NOMO-1 treated with DMSO at 0.1 percent for 48 hours (cell line): ENCODE data around the gene PLXNB1.

Experiments used
- DNase-seq: peaks from one replicate; lab custom pipeline; 2025; ENCODE audit not compliant: unreplicated experiment; lab: John Stamatoyannopoulos, UW

PLXNB1 gene

GRCh38 chr3:48435223-48435595, 5.3 kb upstream of the PLXNB1 start:
- DNase-seq = no peak

- DNase-seq = no peak
Observed at GRCh38 chr3:48434591-48435222, 4.8 kb upstream of the PLXNB1 start.

DNA sequence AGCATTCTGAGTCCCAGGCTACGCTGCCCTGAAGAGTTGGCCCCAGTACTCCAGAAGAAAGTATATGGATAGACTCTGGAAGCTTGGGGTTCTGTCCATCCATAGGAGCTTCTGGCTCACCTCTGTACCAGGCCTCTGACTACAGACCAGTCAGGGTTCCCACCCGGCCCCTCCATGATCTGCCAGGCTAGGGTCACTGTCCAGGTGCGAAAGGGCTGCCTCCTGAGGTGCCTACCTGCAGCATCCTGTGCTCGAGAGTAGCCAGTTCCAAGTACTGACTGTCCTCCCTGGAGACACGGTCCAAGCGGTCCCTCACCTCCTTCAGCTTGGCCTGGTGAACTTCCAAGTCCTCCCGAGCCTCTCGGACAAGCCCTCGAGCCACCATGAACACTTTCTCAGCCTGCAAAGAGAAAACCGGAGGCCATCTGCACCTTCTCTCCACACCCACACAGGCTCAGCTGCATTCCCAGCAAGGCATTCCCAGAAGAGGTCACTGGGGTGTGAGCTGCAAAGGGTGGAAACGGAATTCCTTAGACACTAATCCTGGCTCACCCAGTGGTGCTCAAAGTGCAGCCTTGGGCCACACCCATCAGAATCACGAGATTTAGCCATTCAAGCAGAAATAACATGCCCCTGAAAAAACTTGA, 3.7 kb upstream of the PLXNB1 start:
- no peak for DNase-seq

GRCh38 chr3:48432411-48433371, 2.8 kb upstream of the PLXNB1 start:
- no peak for DNase-seq

DNA sequence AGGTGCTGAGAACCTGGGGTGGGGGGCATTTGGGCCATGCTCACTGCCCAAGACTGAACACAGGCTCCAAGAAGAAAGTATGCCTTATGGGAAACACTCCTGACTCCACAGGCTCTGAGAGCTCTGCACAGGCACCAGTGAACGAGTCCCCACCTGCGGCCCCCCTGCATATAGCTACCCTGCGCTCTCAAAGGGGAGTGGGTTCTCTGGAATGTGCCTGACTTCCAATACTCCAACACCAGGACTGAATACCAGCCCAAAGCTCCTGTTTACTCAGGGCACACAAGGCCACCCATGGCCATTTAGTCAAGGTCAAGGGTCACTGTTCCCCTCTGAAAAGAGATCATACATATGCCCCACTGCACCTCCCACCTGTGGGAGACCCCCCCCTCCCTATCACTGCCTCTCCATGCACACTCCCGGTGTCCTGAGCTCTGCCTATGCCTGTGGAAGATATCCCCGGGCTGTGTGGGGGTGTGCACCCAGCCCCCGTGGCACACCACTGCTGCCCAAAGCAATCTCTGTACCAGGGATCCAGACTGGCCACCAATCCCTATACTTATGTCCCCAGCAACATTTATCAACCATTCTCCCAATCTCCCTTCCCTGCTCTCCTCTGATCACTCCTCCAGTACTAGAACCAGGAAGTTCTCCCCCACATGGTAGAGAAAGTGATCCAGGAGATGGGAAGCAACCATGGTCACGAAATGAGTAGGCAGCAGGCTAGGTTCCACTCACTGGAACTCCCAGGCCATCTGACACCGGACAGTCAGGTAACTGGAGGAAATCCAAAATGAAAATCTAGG, 1.5 kb upstream of the PLXNB1 start:
- DNase-seq = no peak

DNA sequence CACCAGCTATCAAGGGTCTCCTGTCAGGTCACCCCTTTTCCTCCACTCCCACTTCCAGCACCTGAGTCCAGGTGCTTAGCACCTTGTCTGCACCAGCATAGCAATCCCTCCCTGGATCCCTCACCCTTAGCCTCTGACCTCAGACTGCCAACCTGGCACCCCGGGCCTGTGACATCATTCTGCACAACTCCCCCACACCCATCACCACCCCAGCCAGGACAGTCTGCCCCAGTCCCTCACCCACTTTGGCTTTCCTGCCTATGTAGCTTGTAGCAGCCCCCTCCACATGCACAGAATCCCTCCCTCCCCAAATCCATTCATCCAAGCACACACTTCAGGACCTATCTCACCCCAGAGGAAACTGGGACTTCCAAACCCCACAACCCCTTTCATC, 819 bp upstream of the PLXNB1 start:
- DNase-seq = no peak

DNA sequence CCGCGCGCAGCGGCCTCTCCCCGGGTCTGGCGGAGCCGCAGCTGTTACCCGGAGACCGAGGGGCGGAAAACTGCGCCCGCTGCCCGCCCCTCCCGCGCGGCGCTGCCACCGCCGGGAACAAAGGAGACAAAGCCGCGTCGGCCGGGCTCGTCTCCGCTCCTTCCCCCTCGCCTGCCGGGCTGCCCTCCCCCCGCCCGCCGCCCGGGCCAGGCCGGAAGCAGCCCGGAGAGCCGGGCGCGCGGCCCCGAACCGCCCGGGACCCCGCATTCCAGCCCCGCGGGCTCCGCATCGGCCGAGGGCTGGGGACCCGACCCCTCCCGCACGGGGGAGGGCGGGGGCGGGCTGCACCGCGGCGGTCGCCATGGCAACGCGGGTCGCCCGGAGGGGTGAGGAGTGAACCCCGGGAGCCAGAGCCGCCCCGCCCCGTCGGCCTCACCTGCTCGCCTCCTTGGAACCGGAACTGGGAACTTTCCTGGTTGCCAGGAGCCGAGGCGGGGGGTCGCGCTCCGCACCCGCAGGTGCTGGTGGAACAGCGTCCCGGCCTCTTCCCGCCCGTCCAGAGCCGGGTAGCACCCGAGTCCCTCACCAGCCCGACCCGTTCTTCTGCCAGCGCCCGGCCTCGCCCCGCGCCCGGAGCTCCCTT, 448 bp downstream of the PLXNB1 start:
- DNase-seq = no peak

- no peak for DNase-seq
Observed at GRCh38 chr3:48428572-48429316, 1.1 kb downstream of the PLXNB1 start.

GRCh38 chr3:48428088-48428571, 1.8 kb downstream of the PLXNB1 start:
- no peak for DNase-seq

GRCh38 chr3:48427630-48427962, 2.3 kb downstream of the PLXNB1 start:
- no peak for DNase-seq

GRCh38 chr3:48426944-48427629, 2.8 kb downstream of the PLXNB1 start:
- DNase-seq = no peak

- DNase-seq = no peak
Observed at GRCh38 chr3:48426401-48426909, 3.4 kb downstream of the PLXNB1 start.

- no peak for DNase-seq
Observed at GRCh38 chr3:48425281-48425812, 4.5 kb downstream of the PLXNB1 start.

GRCh38 chr3:48423883-48424695, 5.8 kb downstream of the PLXNB1 start:
- DNase-seq = no peak

- no peak for DNase-seq
Observed at GRCh38 chr3:48423241-48423882, 6.5 kb downstream of the PLXNB1 start.

GRCh38 chr3:48422681-48423080, 7.2 kb downstream of the PLXNB1 start:
- no peak for DNase-seq

GRCh38 chr3:48422272-48422671, 7.6 kb downstream of the PLXNB1 start:
- DNase-seq = no peak
